Measurements from ENCODE around the gene RERE.

RERE gene

DNA sequence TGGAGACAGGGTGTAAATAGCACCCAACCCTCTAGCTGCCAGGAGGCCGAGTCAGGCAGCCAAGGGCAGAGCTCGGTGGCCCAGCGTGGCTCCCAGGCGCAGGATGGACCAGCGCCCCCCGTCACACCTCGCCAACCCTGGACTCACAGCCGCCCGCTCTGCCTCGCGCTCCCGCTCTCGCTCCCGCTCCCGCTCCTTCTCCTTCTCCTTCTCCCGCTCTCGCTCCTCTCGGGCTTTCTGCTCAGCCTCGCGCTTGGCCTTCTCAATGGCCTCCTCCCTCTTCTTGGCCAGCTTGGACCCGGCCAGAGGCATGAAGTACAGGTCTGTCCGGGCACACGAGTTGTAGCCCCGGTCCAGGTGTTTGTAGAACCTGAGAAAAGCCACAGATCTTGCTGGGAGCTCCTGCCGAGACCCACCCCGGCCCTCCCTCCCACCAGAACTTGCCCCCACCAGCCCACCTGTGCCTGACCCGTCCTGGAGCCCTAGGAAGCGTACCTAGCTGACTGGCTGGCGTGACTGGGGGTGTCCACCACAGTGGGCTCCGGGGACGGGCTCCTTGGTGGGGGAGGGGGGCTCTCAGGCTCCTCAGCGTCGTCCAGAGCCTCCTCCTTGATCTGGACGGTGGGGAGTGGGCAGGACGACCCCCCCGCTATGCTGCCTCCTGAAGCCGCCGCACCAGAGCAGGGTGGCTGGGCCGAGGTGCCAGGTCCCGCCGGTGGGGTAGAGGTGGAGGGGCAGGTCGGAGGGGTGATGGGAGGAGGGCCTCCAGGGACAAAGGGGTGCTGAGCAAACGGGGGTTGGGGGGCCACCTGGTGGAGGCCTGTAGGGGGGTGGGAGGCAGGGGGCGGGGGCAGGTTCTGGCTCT, 457.6 kb downstream of the RERE start:
- no peak for TF ChIP-seq CTCF (IDR thresholded peaks at IDR 0.05; ENCODE audit: extremely low read depth, insufficient read depth, missing control alignments)
- in situ Hi-C loops (cut with MboI; ENCODE audit: low pct_unique_long_range_greater_than_20kb, low sequenced_read_pairs, unreplicated experiment): no loop called here
- DNase-seq (ENCODE audit: low spot score): no peak

DNA sequence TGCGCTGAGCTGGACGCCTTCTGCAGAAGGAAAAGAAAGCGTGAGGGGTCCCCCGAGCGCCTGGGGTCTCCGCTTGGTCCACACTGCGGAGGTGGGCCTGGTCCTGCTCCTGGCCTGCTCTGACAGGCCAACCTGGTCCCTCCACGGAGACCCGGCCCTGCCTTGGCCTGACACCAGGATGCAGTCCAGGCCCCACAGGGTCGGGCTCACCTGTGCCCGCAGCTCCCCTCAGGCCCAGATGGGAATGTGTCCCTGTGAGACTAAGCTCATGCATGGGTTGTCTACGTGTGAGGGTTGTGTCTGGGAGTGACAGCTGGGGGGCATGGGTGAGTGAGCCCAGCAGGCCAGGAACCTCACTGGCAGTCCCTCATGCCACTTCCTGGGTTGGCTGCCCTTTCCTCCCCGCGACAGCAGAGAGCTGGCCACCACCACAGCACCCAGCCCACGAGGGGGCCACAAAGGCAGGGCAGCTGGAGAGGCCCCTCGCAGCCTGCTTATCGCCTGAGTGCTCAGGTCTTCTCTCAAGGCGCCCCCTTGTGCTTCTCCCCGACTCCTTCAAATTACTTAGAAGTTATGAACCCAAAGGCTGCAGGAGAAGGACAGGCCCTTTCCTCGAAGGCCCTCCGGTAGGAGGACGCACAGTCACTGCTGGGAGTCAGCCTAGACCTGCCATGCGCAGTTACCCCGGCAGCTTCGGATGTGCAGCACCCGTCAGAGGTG, 458.4 kb downstream of the RERE start:
- in situ Hi-C loops (cut with MboI; ENCODE audit: low pct_unique_long_range_greater_than_20kb, low sequenced_read_pairs, unreplicated experiment): no loop called here
- DNase-seq (ENCODE audit: low spot score): no peak
- no peak for TF ChIP-seq CTCF (IDR thresholded peaks at IDR 0.05; ENCODE audit: extremely low read depth, insufficient read depth, missing control alignments)

DNA sequence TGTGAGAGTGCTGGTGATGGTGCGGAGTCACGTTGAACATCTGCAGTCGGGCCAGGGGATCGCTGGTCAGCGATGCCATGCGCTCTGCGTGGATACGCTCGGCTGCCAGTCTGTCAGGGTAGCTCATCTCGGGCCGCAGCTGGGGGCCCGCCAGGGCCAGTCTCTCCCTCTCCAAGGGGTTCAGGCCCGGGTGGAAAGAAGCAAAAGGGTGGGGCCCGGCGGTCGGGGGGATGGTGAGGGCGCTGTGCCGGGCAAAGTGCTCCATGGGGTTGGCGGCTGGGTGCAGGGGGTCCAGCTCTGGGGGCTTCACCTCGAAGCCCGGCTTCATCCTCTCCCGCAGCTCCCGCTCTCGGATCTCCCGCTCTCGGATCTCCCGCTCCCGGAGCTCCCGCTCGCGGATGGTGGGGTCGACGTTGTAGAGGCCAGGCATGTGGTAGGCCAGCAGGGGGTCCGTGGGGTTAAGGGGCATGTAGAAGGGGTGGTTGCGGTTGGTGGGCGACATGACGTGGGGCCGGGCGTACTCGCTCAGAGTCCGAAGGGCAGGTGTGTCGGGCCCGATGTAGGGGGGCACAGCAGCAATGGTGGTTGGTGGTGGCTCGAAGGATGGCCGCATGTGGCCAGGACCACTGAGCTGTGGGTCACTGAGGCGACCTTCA, 459.1 kb downstream of the RERE start:
- no peak for DNase-seq (ENCODE audit: low spot score)
- in situ Hi-C loops (cut with MboI; ENCODE audit: low pct_unique_long_range_greater_than_20kb, low sequenced_read_pairs, unreplicated experiment): no loop called here
- TF ChIP-seq CTCF (IDR thresholded peaks at IDR 0.05; ENCODE audit: extremely low read depth, insufficient read depth, missing control alignments): no peak

GRCh38 chr1:8357329-8358101, 459.9 kb downstream of the RERE start:
- no peak for TF ChIP-seq CTCF (IDR thresholded peaks at IDR 0.05; ENCODE audit: extremely low read depth, insufficient read depth, missing control alignments)
- in situ Hi-C loops (cut with MboI; ENCODE audit: low pct_unique_long_range_greater_than_20kb, low sequenced_read_pairs, unreplicated experiment): no loop called here

DNA sequence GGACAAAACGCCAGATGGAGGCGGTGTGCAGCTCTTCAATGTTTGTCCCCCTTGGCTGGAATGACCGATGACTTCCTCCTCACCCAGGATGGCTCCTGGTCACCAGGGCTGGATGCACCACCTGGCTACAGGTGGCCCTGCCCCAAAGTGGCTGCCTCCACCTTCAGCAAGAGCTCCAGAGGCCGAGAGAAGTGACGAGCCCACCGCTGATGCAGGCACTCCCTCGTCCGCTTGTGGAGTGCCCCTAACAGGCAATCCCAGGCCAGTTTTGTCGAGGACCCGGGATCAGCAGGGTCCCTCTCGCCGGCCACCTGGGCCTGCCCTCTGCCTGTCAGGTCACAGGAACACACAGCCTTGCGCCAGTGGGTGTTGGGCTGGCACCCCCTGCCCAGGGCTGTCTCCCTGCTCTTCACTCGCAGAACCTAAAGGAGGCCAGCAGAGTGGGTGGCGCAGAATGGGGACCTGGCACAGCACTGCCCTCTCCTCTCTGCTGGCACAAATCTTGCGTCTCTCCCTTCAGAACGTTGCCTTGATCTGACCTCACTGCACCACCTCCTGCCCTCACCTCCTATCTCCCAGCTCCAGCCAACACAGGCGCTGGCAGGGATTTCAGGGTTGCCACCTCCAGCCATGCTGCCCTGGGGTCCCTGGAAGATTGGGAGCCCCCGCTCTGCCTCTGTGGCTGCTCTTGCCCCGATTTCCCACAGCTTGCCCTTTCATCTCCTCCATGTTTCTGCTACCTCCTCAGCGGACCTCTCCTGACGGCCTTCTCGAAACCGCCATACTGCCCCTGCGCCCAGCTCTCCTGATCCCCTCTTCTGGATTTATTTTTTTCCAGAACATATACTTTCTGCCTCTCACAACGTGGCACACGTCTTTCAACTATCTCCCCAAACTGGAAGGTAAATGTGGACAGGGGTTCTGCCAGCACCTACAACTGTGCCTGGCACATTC, 460.9 kb downstream of the RERE start:
- TF ChIP-seq CTCF (IDR thresholded peaks at IDR 0.05; ENCODE audit: extremely low read depth, insufficient read depth, missing control alignments): no peak
- in situ Hi-C loops (cut with MboI; ENCODE audit: low pct_unique_long_range_greater_than_20kb, low sequenced_read_pairs, unreplicated experiment): no loop called here
- DNase-seq (ENCODE audit: low spot score): no peak

More at GRCh38 chr1:8357329-8358101, 459.9 kb downstream of the RERE start:
- DNase-seq (ENCODE audit: low spot score): no peak

All from GM13977 (cell line).